Esophagus muscularis mucosa (tissue), 4 donors: ENCODE data around the gene PDE4D. TPM values are rescaled to one million over a fixed set of nuclear protein-coding genes. Genes with fewer than 3 reads are reported as not detected.
A peak's percentile ranks its signal among the peaks of the same experiment; 100 is the strongest.

Source experiments
- DNase-seq: peaks from one replicate; pipeline ENCODE4 v3.0.0-alpha.2; 2017; ENCODE audit errors: extremely low spot score
- H3K27ac ChIP-seq, 4 donors: fragments of 200-600 bp; sonication (generic); replicated peaks in 1 of 4; 1 replicate in 3 of 4; 2 replicates in 1 of 4; pipeline ENCODE4 v1.5.1; 2016 to 2019; ENCODE audit warnings: mild to moderate bottlenecking in 1 of 4
- H3K27me3 ChIP-seq, 4 donors: fragments of 200-600 bp; sonication (generic); one replicate each; pipeline versions ENCODE4 v1.5.1 to v1.6.0; 2016 to 2019
- H3K36me3 ChIP-seq, 4 donors: fragments of 200-600 bp; sonication (generic); one replicate each; pipeline ENCODE4 v1.5.1; 2016 to 2019
- H3K4me1 ChIP-seq, 4 donors: fragments of 200-600 bp; sonication (generic); one replicate each; pipeline ENCODE4 v1.5.1; 2016 to 2019
- H3K4me3 ChIP-seq, 4 donors: fragments of 200-600 bp; sonication (generic); 1 replicate in 2 of 4; 2 replicates in 2 of 4; pipeline ENCODE4 v1.5.1; 2016 to 2019; ENCODE audit warnings: mild to moderate bottlenecking in 4 of 4, moderate library complexity in 1 of 4
- H3K9me3 ChIP-seq, 4 donors: fragments of 200-600 bp; sonication (generic); 1 replicate in 3 of 4; 2 replicates in 1 of 4; pipeline ENCODE4 v1.5.1; 2016 to 2019
- CTCF ChIP-seq, 3 experiments: fragments of 200-600 bp in 2 of 3; fragments of 450-650 bp in 1 of 3; sonication (generic) in 2 of 3; IDR thresholded peaks; one replicate each; pipeline ENCODE4 v1.5.1; 2017 to 2019; ENCODE audit warnings: antibody characterized with exemption in 3 of 3, mild to moderate bottlenecking in 2 of 3, moderate library complexity in 1 of 3
- EP300 ChIP-seq: sonication (generic); formaldehyde crosslinking; IDR thresholded peaks from one replicate; pipeline ENCODE4 v1.6.1; 2017; ENCODE audit warnings: antibody characterized with exemption
- POLR2A ChIP-seq: fragments of 450-650 bp; IDR thresholded peaks from one replicate; pipeline ENCODE4 v1.6.1; 2017; ENCODE audit warnings: antibody characterized with exemption, moderate library complexity, mild to moderate bottlenecking, low read depth
- POLR2AphosphoS5 ChIP-seq, 2 donors: sonication (generic); formaldehyde crosslinking; IDR thresholded peaks; one replicate each; pipeline ENCODE4 v1.6.1; 2017; ENCODE audit warnings: antibody characterized with exemption in 2 of 2
- WGBS: methylation state at CpG from one replicate; pipeline ENCODE4 v1.1.5; 2018; 5-methylcytosine and 5-hydroxymethylcytosine counted together
- intact Hi-C: fragments of 100-400 bp; cut with DNase I; formaldehyde crosslinking; loops from one replicate; pipeline ENCODE4 v1.15.1; 2023
- total RNA-seq, 4 donors: library from RNA; depleted of rRNA; stranded (reverse); fragments of >200 nt; gene quantifications; one replicate each; pipeline versions ENCODE4 v1.1.0 to v1.2.1, GENCODE V29; 2016

PDE4D gene
- total RNA-seq, 4 donors from 2014 or later: 39.2 to 87.0 (median 50.2) TPM

- WGBS: 87% methylated on average over 1 of the region's 1 CpG
- H3K27me3 ChIP-seq: no peaks in the 10 kb centered on the region
These were observed 949.3 kb downstream of the PDE4D start for GRCh38 chr5:58944221-58944620.

GRCh38 chr5:58940446-58940845 is 953.1 kb downstream of the PDE4D start:
- H3K9me3 ChIP-seq: no peaks in the 10 kb centered on the region
- intact Hi-C loops: no loop called here
- TF ChIP-seq EP300: no peak
- TF ChIP-seq POLR2A: no peak
- no peak for TF ChIP-seq POLR2AphosphoS5 (IDR thresholded peaks at IDR 0.05)
- no peak for TF ChIP-seq CTCF (IDR thresholded peaks at IDR 0.05)
- no peaks in the 10 kb centered on the region for H3K27me3 ChIP-seq
- H3K4me3 ChIP-seq: no peak overlapping the region
- DNase-seq: peak; percentile 50
- H3K27ac ChIP-seq: no peak overlapping the region
- no peaks in the 10 kb centered on the region for H3K4me1 ChIP-seq
- no peaks in the 10 kb centered on the region for H3K36me3 ChIP-seq
- WGBS: 68% methylated on average over 2 of the region's 2 CpGs

More at GRCh38 chr5:58944221-58944620, 949.3 kb downstream of the PDE4D start:
- Histone ChIP-seq H3K36me3 (no peaks in the 10 kb centered on the region), H3K9me3 (no peaks in the 10 kb centered on the region), H3K4me3 (no peak overlapping the region), H3K27ac (no peak overlapping the region), H3K4me1 (no peaks in the 10 kb centered on the region)
- TF ChIP-seq POLR2A: no peak
- intact Hi-C loops: no loop called here
- no peak for DNase-seq

DNA sequence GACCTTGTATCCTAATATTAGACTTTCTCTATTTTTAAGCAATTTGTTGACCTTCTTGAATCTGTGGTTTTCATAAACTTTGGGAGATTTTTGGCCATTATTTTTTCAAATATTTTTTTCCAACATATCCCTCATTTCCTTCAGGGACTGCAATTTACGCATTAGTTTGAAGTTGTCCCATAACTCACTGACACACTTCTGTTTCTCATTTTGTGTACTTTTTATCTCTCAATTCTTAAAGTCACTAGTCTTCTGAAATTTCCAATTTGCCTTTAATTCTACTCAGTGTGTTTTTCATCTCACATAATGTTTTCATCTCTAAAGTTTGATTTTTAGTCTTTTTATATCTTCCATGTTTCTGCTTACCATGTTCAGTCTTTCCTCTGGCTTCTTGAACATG is 953.9 kb downstream of the PDE4D start:
- Histone ChIP-seq H3K4me1 (no peaks in the 10 kb centered on the region), H3K9me3 (no peaks in the 10 kb centered on the region), H3K27ac (no peak overlapping the region), H3K4me3 (no peak overlapping the region), H3K36me3 (no peaks in the 10 kb centered on the region), H3K27me3 (no peaks in the 10 kb centered on the region)
- TF ChIP-seq EP300 (no peak), POLR2A (no peak), POLR2AphosphoS5 (IDR thresholded peaks at IDR 0.05) (no peak), CTCF (IDR thresholded peaks at IDR 0.05) (no peak)
- DNase-seq: no peak
- WGBS: 90% methylated on average over 1 of the region's 1 CpG
- intact Hi-C loops: no loop called here

DNA sequence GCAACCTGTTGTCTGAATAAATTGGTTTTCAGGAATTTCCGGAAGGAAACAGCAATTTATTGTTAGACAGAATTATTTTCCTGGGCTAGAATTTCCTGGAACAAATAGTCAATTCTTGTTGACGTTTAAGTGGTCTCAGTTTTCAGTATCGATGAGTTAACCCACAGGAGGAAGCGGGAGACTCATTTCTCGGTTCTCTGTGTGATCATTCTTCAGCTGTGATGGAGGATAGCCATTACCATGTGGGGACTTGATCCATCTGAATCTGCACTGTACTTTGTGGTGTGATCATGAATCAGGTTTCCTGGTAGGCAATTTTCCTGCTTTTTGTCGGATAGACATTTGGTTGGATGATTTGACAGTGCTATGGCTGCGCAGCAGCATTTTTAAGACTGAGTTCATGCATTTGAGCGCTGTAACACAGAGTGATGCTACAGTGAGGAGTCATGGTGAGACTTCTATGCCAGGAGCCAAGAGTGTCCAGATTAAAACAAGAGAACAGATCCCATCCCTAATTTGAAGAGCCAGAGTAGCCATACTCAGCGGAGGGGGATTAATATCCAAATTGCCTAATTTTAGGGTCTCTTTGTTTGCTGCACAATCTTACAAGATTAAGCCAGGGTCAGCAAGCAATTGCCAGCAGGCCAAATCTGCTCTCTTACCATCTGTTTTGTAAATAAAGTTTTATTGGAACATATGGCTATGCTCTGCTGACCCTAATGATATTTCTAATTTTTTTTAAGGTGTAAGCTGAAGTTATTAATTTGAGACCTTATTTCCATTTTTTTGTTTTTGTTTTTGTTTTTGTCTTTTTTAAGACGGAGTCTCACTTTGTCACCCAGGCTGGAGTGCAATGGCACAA is 954.7 kb downstream of the PDE4D start:
- Histone ChIP-seq H3K27me3 (no peaks in the 10 kb centered on the region), H3K36me3 (no peaks in the 10 kb centered on the region), H3K4me1 (no peaks in the 10 kb centered on the region), H3K9me3 (no peaks in the 10 kb centered on the region), H3K4me3 (no peak overlapping the region), H3K27ac (no peak overlapping the region)
- TF ChIP-seq EP300 (no peak), CTCF (IDR thresholded peaks at IDR 0.05) (no peak)
- WGBS: 96% methylated on average over 10 of the region's 10 CpGs
- intact Hi-C loops: no loop called here
- peak; percentile 50 for DNase-seq

DNA sequence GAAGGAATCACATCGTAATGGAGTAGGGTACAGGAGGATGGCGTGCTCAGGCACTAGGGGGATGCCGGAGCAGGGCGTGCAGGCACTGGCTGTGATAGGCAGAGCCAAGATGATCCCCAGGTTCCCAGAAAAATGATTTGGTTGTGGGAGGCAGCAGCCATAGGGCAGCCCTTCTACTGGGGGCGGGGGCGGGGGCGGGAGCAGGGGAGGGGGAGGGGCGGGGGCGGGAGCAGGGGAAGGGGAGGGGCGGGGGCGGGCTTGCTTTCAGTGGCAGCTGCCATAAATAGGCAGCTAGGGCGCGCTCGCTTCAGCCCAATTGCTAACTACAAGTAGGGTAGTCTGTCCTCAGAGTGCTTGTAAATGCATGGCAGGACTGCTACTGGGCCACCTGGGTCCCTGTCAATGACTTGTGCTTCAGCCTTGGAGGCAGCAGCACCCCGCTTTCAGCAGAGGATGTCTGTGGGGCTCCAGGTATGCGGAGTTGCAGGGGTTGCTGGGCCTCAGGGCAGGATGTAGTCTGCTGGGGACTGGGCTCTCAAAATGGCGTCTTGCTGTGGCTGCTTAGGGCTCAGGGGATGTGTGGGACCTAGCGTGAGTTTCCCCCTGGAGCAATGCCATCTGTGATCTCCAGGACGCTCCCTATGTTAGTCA is 956.4 kb downstream of the PDE4D start:
- no peak overlapping the region for H3K27ac ChIP-seq
- H3K27me3 ChIP-seq: no peaks in the 10 kb centered on the region
- DNase-seq: no peak
- intact Hi-C loops: no loop called here
- no peaks in the 10 kb centered on the region for H3K36me3 ChIP-seq
- H3K4me3 ChIP-seq: no peak overlapping the region
- TF ChIP-seq POLR2AphosphoS5 (IDR thresholded peaks at IDR 0.05) (no peak), EP300 (no peak), POLR2A (no peak), CTCF (IDR thresholded peaks at IDR 0.05) (no peak)
- WGBS: 93% methylated on average over 11 of the region's 19 CpGs
- no peaks in the 10 kb centered on the region for H3K4me1 ChIP-seq
- no peaks in the 10 kb centered on the region for H3K9me3 ChIP-seq
